HUES64 (cell line): Measurements from ENCODE around the gene RPL29.

ENCODE experiments used
- H3K27ac ChIP-seq: 2 replicates; pipeline ENCODE4 v1.7.0; 2013; ENCODE audit warnings: low read depth, low read length, inconsistent platforms
- H3K27me3 ChIP-seq: 2 replicates; pipeline ENCODE4 v1.6.1; 2013; ENCODE audit warnings: mild to moderate bottlenecking, low read length; ENCODE audit not compliant: insufficient read depth
- H3K36me3 ChIP-seq: 2 replicates; pipeline ENCODE4 v1.6.1; 2013; ENCODE audit warnings: mild to moderate bottlenecking, low read length; ENCODE audit not compliant: insufficient read depth
- H3K4me1 ChIP-seq: 2 replicates; pipeline ENCODE4 v1.6.1; 2013; ENCODE audit warnings: mild to moderate bottlenecking, low read length, moderate library complexity; ENCODE audit not compliant: insufficient read depth
- H3K4me3 ChIP-seq: 2 replicates; pipeline ENCODE4 v1.5.1; 2013; ENCODE audit warnings: mild to moderate bottlenecking, low read length, moderate library complexity
- H3K9ac ChIP-seq: 2 replicates; pipeline ENCODE4 v1.6.1; 2013; ENCODE audit warnings: mild to moderate bottlenecking, low read depth, low read length
- H3K9me3 ChIP-seq: 2 replicates; pipeline ENCODE4 v1.6.1; 2013; ENCODE audit warnings: low read depth, low read length; ENCODE audit not compliant: insufficient read depth
- WGBS: fragments of 150-250, 120-280 bp; methylation state at CpG from one replicate; pipeline ENCODE4 v1.1.7; 2013; ENCODE audit warnings: missing lambda C conversion rate; 5-methylcytosine and 5-hydroxymethylcytosine counted together

The RPL29 gene

DNA sequence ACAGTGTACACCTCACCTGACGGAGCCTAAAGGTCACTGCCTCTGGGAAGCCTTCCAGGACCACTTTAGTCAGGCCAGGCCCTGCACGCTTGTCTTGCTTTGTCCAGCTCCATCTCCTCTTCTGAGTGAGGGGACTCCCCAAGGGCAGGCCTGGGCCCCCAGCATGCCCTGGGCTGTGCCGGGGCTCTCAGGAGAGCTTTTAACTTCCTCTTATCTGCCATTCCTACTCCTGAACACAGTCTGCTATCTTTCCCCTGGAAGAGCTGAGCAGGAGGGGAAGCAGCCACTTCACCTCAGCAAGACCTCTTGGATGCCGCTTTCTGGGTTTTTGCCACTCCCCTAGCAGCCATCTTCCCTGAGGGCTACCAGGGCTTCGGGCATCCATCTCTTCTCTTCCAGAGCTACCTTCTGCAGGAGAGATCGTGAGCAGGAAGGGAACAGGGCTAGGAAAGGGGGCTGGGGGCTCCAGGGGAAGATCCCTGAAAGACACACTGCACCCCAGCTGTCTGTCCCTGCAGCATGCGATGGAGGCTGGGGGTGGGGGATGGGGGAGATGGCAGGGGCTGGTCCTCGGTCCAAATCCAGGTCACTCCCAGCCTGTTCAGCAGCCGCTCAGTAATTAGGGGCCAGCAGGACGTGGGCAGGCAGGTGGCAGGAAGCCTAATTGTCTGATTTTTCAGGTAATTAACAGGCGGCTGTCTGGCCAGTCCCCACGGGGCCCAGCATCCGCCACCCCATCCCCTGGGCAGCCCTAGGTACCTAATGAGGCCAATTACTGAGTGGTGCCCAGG is 19.9 kb upstream of the RPL29 start:
- Histone ChIP-seq H3K9me3 (no peaks in the 10 kb centered on the region), H3K4me1 (no peaks in the 10 kb centered on the region), H3K36me3 (no peaks in the 10 kb centered on the region), H3K9ac (no peak overlapping the region), H3K27me3 (no peaks in the 10 kb centered on the region), H3K4me3 (no peak overlapping the region), H3K27ac (no peak overlapping the region)
- 91% methylated on average over 13 of the region's 13 CpGs for WGBS

DNA sequence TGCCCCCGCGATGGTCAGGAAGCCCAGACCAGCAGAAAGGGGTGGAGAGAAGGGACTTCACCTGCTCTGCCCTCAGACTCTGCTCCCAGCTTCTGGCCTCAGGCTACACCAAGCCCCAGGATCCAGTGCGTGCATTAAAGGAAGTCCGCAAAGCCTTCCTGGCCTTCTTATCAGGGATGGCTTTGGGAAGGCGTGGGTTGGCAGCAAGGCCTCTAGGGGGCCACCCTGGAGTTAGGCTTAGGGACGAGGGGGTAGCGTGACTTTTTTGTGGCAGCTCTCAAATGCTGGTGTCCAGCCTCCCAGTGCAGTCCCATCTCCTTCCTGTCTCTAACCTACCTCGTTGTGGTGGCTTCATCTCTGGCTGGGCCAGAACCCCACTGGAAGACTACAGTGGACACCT is 18.9 kb upstream of the RPL29 start:
- WGBS, result 70% methylated on average over 8 of the region's 8 CpGs
- no peaks in the 10 kb centered on the region for H3K4me1 ChIP-seq
- no peaks in the 10 kb centered on the region for H3K36me3 ChIP-seq
- H3K4me3 ChIP-seq, result no peak overlapping the region
- no peak overlapping the region for H3K27ac ChIP-seq
- H3K9me3 ChIP-seq, result no peaks in the 10 kb centered on the region
- no peak overlapping the region for H3K9ac ChIP-seq
- no peaks in the 10 kb centered on the region for H3K27me3 ChIP-seq

DNA sequence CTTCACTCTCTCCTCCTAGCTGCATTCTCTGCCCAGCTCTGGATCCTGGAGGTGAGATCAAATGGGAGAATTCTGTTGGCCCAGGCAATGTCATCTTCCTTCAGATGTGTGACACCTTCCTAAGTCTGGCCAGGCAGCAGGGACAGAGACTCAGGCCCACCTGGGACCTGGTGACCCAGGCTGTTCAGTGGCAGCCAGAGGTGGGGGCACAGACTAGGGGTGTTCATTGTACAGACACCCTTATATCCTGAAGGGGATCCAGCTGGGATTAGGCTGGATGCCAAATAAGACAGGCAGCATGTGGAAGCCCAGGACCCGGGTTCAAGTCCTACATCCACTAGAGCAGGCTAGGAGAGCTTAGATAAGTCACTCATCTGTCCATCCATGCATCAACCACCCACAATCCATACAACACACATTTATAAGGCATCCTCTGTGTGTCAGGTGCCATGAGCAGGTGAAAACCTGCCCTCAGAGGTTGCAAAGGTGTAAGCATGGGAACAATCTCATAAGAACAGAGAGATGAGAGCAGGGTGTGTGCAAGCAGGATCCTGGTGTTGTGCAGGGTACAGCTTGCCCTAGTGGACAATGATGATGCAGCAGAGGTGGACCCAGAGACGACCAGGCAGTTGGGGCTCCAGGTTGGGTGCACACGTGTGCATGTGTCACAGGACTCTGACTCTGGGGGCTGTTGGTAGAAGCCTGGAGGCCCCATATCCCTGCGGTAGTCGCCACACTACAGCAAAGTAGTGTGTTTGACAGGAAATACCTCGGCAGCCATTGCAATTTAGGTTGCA is 18.3 kb upstream of the RPL29 start:
- no peaks in the 10 kb centered on the region for H3K4me1 ChIP-seq
- no peak overlapping the region for H3K4me3 ChIP-seq
- WGBS, result 89% methylated on average over 6 of the region's 6 CpGs
- no peak overlapping the region for H3K9ac ChIP-seq
- no peaks in the 10 kb centered on the region for H3K36me3 ChIP-seq
- H3K27me3 ChIP-seq, result no peaks in the 10 kb centered on the region
- no peaks in the 10 kb centered on the region for H3K9me3 ChIP-seq
- H3K27ac ChIP-seq, result no peak overlapping the region

DNA sequence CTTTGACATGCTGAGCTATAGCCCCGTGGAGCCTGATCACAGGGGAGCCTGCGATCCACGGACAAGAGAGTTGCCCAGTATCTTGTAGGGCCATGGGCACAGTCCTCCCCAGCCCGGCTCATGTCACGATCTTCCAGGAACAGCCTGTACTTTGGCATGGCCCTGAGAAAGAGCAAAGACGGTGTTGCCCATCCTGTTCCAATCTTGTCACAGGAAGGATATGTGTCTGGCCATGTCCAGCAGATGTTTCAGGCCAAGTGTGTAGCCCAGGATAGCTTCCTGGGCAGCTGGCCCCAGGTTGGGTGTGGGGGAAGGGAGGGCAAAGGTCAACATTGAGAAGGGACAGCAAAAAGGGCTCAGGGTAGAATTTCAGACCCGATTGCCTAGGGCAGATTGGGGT is 17.0 kb upstream of the RPL29 start:
- no peaks in the 10 kb centered on the region for H3K36me3 ChIP-seq
- no peaks in the 10 kb centered on the region for H3K27me3 ChIP-seq
- WGBS, result 89% methylated on average over 7 of the region's 7 CpGs
- no peak overlapping the region for H3K4me3 ChIP-seq
- no peak overlapping the region for H3K9ac ChIP-seq
- H3K9me3 ChIP-seq, result no peaks in the 10 kb centered on the region
- no peaks in the 10 kb centered on the region for H3K4me1 ChIP-seq
- H3K27ac ChIP-seq, result no peak overlapping the region

DNA sequence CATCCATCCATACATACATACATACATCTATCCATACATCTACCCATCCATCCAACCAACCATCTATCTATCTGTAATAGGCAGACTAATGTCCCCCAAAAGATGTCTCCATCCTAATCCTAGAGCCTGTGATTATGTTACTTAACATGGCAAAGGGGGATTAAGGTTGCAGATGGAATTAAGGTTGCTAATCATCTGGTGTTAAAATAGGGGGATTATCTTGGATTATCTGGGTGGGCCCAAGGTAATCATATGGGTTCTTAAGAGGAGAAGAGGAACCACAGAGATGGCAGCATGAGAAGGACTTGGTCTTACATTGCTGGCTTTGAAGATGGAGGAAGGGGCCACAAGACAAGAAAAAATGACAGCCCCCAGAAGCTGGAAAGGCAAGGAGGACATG is 14.7 kb upstream of the RPL29 start:
- no peak overlapping the region for H3K4me3 ChIP-seq
- H3K36me3 ChIP-seq, result no peaks in the 10 kb centered on the region
- H3K27ac ChIP-seq, result no peak overlapping the region
- no peaks in the 10 kb centered on the region for H3K9me3 ChIP-seq
- H3K4me1 ChIP-seq, result peaks cover 8% of the 10 kb centered on the region
- H3K27me3 ChIP-seq, result no peaks in the 10 kb centered on the region
- H3K9ac ChIP-seq, result no peak overlapping the region

DNA sequence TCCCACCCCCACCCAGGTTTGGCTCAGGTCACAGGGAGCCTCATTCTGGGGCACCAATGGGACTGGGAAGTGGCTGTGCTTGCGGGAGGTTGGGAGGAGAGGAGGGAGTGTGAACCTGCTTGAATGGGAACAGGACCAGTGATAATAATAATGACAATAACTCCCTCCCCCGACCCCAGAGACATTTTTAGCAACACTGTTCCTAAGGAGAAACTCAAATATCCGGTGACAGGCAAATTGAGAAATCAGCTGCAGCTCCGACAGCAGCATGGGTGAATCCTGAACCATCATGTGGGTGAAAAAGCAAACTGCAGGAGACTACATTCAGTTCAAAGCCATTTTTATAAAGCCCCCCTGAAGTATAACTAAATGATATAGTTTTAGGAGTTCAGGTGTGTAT is 11.6 kb upstream of the RPL29 start:
- 72% methylated on average over 4 of the region's 4 CpGs for WGBS
- no peak overlapping the region for H3K27ac ChIP-seq
- no peak overlapping the region for H3K9ac ChIP-seq
- H3K4me3 ChIP-seq, result no peak overlapping the region
- H3K27me3 ChIP-seq, result no peaks in the 10 kb centered on the region
- no peaks in the 10 kb centered on the region for H3K36me3 ChIP-seq
- H3K4me1 ChIP-seq, result peaks cover 21% of the 10 kb centered on the region
- H3K9me3 ChIP-seq, result no peaks in the 10 kb centered on the region

DNA sequence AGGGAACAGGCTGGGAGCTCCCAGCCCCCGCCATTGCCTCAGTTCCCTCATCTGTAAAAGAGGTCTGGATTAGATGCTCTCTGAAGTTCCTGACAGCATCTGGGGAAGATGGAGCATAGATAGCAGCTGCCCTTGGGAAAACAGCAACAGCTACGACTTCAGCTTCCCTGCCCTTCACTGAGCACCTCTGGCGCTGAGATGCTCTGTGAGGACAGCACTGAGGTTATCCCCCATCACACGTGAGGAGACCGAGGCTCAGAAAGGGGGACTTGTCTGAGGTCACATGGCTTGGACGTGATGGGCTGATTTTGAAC is 11.1 kb upstream of the RPL29 start:
- Histone ChIP-seq H3K4me3 (no peak overlapping the region), H3K36me3 (no peaks in the 10 kb centered on the region), H3K27me3 (no peaks in the 10 kb centered on the region), H3K27ac (no peak overlapping the region), H3K9me3 (no peaks in the 10 kb centered on the region), H3K9ac (no peak overlapping the region), H3K4me1 (peaks cover 21% of the 10 kb centered on the region)
- WGBS, result 87% methylated on average over 6 of the region's 6 CpGs

DNA sequence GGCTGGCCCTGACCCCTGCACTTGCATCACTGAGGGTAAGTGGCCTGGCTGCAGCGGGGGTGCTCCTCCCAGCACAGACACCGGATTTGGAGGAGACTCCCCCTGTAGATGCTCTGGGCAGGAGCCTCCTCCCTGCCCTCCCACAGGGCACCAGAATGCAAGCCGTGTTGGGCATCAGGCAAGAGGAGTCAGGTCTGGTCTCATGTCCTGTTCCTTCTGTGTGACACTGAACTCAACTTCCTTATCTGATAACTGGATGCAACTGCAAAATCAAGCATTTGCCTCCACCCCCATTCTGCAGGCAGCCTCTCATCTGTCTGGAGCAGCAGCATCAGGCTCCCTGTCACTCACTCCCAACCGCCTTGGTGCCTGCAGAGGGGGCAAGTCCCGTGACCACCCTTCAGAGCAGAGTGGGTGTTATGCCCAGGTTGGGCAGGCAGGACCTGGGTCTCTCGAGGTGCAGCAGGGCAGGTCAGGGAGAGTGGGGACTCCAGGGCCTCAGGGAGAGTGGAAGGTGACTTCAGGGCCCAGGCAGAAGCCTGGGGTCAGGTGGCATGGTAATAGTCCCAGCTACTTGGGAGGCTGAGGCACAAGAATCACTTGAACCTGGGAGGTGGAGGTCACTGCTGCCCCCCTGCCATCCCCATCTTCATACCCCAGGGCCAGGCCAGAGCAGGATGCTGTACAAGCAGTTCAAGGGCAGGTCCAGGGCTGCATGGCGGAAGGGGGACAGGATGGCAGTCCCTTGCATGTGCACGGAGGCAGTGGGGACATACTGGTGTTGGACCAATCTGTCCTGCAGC is 10.5 kb upstream of the RPL29 start:
- WGBS, result 50% methylated on average over 8 of the region's 8 CpGs
- Histone ChIP-seq H3K4me3 (peak overlapping the region; percentile 31), H3K9ac (no peak overlapping the region)

DNA sequence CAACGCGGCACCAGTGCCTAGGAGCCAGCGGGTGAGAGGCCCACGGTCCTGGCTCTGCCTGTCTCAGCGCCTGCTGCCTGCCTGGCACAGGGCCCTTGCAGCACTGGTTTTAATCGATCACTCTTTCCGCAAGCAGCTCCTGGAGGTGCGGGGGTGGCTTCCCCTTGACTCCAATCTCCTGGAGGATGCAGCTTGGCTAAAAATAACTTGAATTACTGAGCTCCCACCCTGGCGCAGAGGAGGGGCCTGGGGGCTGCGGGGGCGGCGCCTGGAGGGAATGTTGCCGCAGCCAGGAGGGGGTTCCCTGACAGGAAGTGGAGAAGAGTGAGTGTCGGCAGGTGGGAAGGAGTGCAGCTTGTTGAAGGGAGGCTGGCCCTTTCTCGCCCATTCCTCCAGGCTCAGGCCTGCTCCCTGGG is 9.9 kb upstream of the RPL29 start:
- H3K4me3 ChIP-seq, result peak overlapping the region; percentile 31
- peaks cover 23% of the 10 kb centered on the region for H3K4me1 ChIP-seq
- peak overlapping the region; percentile 58 for H3K27ac ChIP-seq
- H3K36me3 ChIP-seq, result no peaks in the 10 kb centered on the region
- H3K9me3 ChIP-seq, result no peaks in the 10 kb centered on the region
- 13% methylated on average over 15 of the region's 15 CpGs for WGBS
- no peaks in the 10 kb centered on the region for H3K27me3 ChIP-seq
- 0 out of 2 replicates have a peak overlapping the region, but pooled peaks have one; percentile 10 for H3K9ac ChIP-seq

More for the DNA sequence above, 10.5 kb upstream of the RPL29 start:
- H3K4me1 ChIP-seq, result peaks cover 23% of the 10 kb centered on the region
- no peaks in the 10 kb centered on the region for H3K9me3 ChIP-seq
- H3K36me3 ChIP-seq, result no peaks in the 10 kb centered on the region
- no peaks in the 10 kb centered on the region for H3K27me3 ChIP-seq
- H3K27ac ChIP-seq, result peak overlapping the region; percentile 11; the same call in 1 of the 2 replicates

DNA sequence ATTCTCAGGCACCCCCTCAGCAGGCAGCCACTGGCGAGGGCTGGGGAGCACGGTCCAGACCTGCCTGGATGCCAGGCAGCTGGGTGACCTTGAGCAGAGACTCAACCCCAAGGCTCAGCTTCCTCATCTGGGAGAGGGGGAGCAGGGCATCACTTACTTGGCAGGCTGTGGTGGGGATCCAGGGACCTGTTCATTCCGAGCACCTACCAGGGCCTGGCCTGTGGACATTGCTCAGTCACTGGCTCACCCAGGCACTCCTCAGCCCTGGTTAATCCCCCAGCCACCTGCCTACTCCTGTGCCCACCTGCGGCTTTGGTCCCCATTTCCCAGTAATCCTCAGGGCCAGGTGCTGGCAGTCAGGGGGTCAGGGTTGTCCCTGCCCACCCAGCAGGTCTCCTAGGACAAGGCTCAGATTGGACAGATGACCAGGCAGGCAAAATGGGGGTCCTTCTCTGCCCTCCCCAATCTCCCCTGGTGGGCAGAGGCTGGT is 9.3 kb upstream of the RPL29 start:
- Histone ChIP-seq H3K9me3 (no peaks in the 10 kb centered on the region), H3K4me1 (peaks cover 23% of the 10 kb centered on the region), H3K9ac (0 out of 2 replicates have a peak overlapping the region, but pooled peaks have one; percentile 10), H3K4me3 (no peak overlapping the region), H3K27me3 (no peaks in the 10 kb centered on the region), H3K36me3 (no peaks in the 10 kb centered on the region), H3K27ac (peak overlapping the region; percentile 58; the same call in 1 of the 2 replicates)
- 87% methylated on average over 4 of the region's 4 CpGs for WGBS
